Spinal cord (tissue), 10 donors: ENCODE results near the gene RSKR. TPM values are rescaled to one million over a fixed set of nuclear protein-coding genes. Genes with fewer than 3 reads are reported as not detected.
"Not testable (repeated sequence)": the region's sequence is repeated elsewhere in the genome, so short reads cannot be mapped to it uniquely, and the experiment has no call there.

Experiments
- DNase-seq, 6 donors: peaks; one replicate each; pipeline versions ENCODE4 v3.0.0 to v3.0.0-alpha.2; 2013 to 2015; ENCODE audit warnings: low spot score in 6 of 6, low read depth in 4 of 6
- H3K27ac ChIP-seq: one replicate; pipeline ENCODE4 v1.5.1; 2013; ENCODE audit warnings: low read depth, low read length, control low read depth
- H3K27me3 ChIP-seq: one replicate; pipeline ENCODE4 v1.6.1; 2013; ENCODE audit warnings: low read length; ENCODE audit not compliant: control insufficient read depth, insufficient read depth
- H3K36me3 ChIP-seq: one replicate; pipeline ENCODE4 v1.6.1; 2013; ENCODE audit warnings: low read length; ENCODE audit not compliant: control insufficient read depth, insufficient read depth
- H3K4me1 ChIP-seq: one replicate; pipeline ENCODE4 v1.6.1; 2013; ENCODE audit warnings: low read length; ENCODE audit not compliant: control insufficient read depth, insufficient read depth
- H3K4me3 ChIP-seq: one replicate; pipeline ENCODE4 v1.5.1; 2013; ENCODE audit warnings: low read depth, low read length, control low read depth
- H3K9me3 ChIP-seq: one replicate; pipeline ENCODE4 v1.6.1; 2013; ENCODE audit warnings: low read length; ENCODE audit not compliant: control insufficient read depth, insufficient read depth
- WGBS: methylation state at CpG from one replicate; pipeline ENCODE4 v1.1.5; 2013; ENCODE audit warnings: missing lambda C conversion rate; ENCODE audit not compliant: insufficient coverage; 5-methylcytosine and 5-hydroxymethylcytosine counted together
- polyA plus RNA-seq, 2 donors: library from polyadenylated mRNA; unstranded; fragments of 120-200 nt; gene quantifications; one replicate each; pipeline ENCODE4 v1.2.1, GENCODE V29; 2013; ENCODE audit not compliant: insufficient read length in 2 of 2
- total RNA-seq, 2 donors: library from RNA; depleted of rRNA in 1 of 2; stranded (reverse); fragments of 120-200 nt in 1 of 2; fragments of >200 nt in 1 of 2; gene quantifications; one replicate each; pipeline versions ENCODE4 v1.2.3 to v1.2.4, GENCODE V29; 2013 to 2014
- donor health status: healthy.

RSKR gene
- total and polyA plus RNA-seq, 4 donors: 12.4 to 51.0 (median 17.6) TPM

GRCh38 chr17:28582513-28582912 is 31.5 kb downstream of the RSKR start:
- no peak overlapping the region for H3K4me3 ChIP-seq
- H3K27me3 ChIP-seq: no peaks in the 10 kb centered on the region
- H3K4me1 ChIP-seq: peaks cover 4% of the 10 kb centered on the region
- no peak for DNase-seq
- H3K27ac ChIP-seq: no peak overlapping the region
- 100% methylated on average over 2 of the region's 2 CpGs for WGBS
- H3K36me3 ChIP-seq: peaks cover 46% of the 10 kb centered on the region
- no peaks in the 10 kb centered on the region for H3K9me3 ChIP-seq

GRCh38 chr17:28580959-28581358 is 33.0 kb downstream of the RSKR start:
- Histone ChIP-seq H3K9me3 (no peaks in the 10 kb centered on the region), H3K27me3 (no peaks in the 10 kb centered on the region), H3K27ac (no peak overlapping the region), H3K4me3 (no peak overlapping the region), H3K4me1 (peaks cover 17% of the 10 kb centered on the region), H3K36me3 (peaks cover 44% of the 10 kb centered on the region)
- WGBS: no CpG with 5 or more reads among the region's 3 CpGs
- DNase-seq: no peak

DNA sequence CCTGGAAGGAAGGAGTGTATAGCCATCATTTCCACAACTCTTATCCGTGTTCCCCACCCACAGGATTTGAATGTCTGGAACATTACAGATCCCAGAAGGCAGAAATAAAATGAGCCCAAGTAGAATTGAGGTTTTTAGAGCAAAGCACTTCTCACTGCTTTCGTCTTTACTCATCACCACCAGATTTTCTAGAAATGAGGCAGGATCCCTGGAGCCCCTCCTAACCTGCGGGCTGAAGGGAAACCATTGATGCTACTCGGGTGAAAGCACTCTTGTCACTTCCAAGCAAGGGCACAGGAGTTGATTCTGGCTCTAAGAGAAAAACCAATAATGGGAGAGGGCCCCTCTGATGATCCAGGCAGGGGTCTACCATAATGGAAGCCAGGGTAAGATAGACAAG is 34.5 kb downstream of the RSKR start:
- Histone ChIP-seq H3K27ac (no peak overlapping the region), H3K36me3 (peaks cover 40% of the 10 kb centered on the region), H3K9me3 (no peaks in the 10 kb centered on the region), H3K4me3 (no peak overlapping the region), H3K27me3 (no peaks in the 10 kb centered on the region), H3K4me1 (peaks cover 30% of the 10 kb centered on the region)
- WGBS: 100% methylated on average over 2 of the region's 4 CpGs
- DNase-seq: no peak

DNA sequence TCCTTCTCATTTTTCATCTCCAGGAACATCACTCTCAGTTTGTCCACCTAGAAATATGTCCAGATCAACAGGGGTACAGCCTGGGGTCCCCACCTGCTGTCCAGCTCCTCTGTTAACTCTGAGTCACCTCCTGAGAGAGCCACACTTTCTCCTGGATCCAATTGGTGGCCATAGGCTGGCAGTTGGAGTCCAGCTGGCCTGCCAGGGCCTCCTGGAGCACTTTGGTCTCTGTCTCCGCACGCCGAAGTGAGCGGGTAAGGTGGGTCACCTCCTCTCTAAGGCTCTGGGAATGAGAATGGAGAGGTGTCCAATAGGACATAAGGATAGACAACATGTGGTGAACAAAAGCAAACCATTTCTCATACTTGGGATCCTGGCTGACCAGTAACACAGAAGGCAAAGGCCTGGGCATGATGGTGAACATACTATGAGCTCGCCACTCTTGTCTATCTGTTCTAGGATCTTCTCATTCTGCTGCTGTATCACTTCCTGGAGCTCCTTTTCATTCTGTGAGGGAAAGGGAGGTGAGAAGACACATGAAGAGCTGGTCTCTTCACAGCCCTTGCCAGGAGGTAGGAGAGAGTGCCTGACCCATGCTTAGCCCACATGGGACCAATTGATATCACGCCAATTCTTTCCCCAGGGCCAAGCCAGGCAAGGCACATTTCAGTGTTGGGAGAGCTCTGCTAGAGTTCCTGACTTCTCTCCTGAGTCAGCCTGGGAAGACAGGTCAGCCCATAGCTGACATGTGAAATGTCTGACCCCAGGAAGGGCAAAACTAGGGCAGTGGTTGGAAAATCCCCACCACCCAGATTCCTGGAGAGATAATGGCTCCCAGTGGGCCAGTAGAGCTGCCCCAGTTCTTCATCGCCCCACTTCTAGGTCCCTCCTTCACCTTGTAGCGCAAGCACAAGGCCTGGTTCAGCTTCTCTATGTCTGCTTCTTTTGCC is 35.5 kb downstream of the RSKR start:
- no peak overlapping the region for H3K27ac ChIP-seq
- no peaks in the 10 kb centered on the region for H3K27me3 ChIP-seq
- peaks cover 37% of the 10 kb centered on the region for H3K36me3 ChIP-seq
- peaks cover 40% of the 10 kb centered on the region for H3K4me1 ChIP-seq
- H3K9me3 ChIP-seq: no peaks in the 10 kb centered on the region
- 98% methylated on average over 8 of the region's 8 CpGs for WGBS
- no peak overlapping the region for H3K4me3 ChIP-seq
- DNase-seq: no peak

GRCh38 chr17:28577466-28577824 is 36.5 kb downstream of the RSKR start:
- H3K27me3 ChIP-seq: no peaks in the 10 kb centered on the region
- WGBS: no CpG with 5 or more reads among the region's 3 CpGs
- H3K4me3 ChIP-seq: no peak overlapping the region
- H3K4me1 ChIP-seq: peaks cover 49% of the 10 kb centered on the region
- no peak for DNase-seq
- peaks cover 36% of the 10 kb centered on the region for H3K36me3 ChIP-seq
- H3K27ac ChIP-seq: peak overlapping the region; percentile 76
- H3K9me3 ChIP-seq: no peaks in the 10 kb centered on the region

- Histone ChIP-seq H3K27ac (peak within 1 kb of the TSS; percentile 76), H3K4me1 (peaks cover 52% of the 10 kb centered on the region), H3K4me3 (peak within 1 kb of the TSS; percentile 35), H3K27me3 (no peaks in the 10 kb centered on the region), H3K36me3 (peaks cover 36% of the 10 kb centered on the region), H3K9me3 (no peaks in the 10 kb centered on the region)
- 2% methylated on average over 21 of the region's 26 CpGs for WGBS
- peak; percentile 71 to 98 (median 83) for DNase-seq
These were observed 37.1 kb downstream of the RSKR start, which contains the start of gene ALDOC for GRCh38 chr17:28576758-28577465. ALDOC (minus strand) TSS chr17:28576895; CDS start chr17:28575532, 1,363 bp downstream.

- Histone ChIP-seq H3K36me3 (peaks cover 34% of the 10 kb centered on the region), H3K27ac (peak overlapping the region; percentile 60), H3K4me1 (peaks cover 53% of the 10 kb centered on the region), H3K4me3 (peak overlapping the region; percentile 31)
- peak in 1 of 6 donors; percentile 12 for DNase-seq
- not testable (repeated sequence) for H3K9me3 ChIP-seq, H3K27me3 ChIP-seq
- no CpG with 5 or more reads among the region's 3 CpGs for WGBS
These were observed 38.0 kb downstream of the RSKR start for GRCh38 chr17:28576016-28576415.

DNA sequence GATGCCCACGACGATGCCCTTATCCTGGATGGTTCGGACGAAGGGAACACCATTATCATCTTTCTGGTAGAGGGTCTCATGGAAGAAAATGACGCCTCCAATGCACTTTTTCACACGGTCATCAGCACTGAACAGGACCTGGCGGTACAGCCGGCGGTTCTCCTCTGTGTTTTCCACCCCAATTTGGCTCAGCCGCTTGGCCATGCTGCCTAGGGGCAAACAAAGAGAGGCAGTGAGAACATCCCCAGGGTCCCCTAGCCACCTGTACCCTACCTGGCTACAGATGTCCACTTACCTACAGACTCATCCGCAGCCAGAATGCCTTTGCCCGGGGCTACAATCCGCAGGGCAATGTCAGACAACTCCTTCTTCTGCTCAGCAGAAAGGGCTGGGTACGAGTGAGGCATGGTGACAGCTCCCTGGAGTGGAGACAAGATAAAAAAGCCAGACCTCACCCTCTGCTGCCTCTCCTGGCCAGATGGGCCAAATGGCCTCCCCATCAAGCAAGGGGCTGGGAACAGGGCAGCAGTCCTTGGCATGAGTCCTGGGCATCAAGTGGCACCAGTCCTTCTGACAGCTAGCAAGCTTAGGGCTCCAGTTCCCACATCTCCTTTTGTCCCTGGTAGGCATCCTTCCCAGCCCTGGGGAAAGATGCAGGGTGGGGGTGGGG is 38.7 kb downstream of the RSKR start:
- Histone ChIP-seq H3K36me3 (peaks cover 37% of the 10 kb centered on the region), H3K27ac (peak overlapping the region; percentile 66), H3K9me3 (no peaks in the 10 kb centered on the region), H3K4me1 (peaks cover 60% of the 10 kb centered on the region), H3K4me3 (peak overlapping the region; percentile 31), H3K27me3 (no peaks in the 10 kb centered on the region)
- peak in 2 of 6 donors; percentile 65 to 86 for DNase-seq
- 72% methylated on average over 13 of the region's 14 CpGs for WGBS

DNA sequence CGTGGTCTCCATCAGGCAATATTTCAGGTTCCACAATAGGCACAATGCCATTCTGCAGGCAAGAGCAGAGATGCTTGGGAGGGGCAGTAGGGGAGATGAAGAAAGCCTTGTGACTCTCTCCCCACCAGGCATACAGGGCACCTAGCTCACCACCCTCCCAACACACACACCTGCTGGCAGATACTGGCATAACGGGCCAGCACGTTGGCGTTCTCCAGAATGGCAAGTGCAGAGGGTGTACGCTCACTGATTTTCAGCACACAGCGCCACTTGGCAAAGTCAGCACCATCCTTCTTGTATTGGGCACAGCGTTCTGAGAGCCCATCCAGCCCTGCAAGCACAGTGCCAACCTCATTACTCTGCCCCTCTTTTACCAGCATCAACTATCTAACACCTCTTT is 39.5 kb downstream of the RSKR start:
- Histone ChIP-seq H3K27me3 (no peaks in the 10 kb centered on the region), H3K4me1 (peaks cover 63% of the 10 kb centered on the region), H3K27ac (no peak overlapping the region), H3K4me3 (no peak overlapping the region), H3K36me3 (peaks cover 32% of the 10 kb centered on the region), H3K9me3 (no peaks in the 10 kb centered on the region)
- 72% methylated on average over 6 of the region's 7 CpGs for WGBS
- peak in 1 of 6 donors; percentile 15 for DNase-seq
